ENCODE results near the gene TACC2.

DNA sequence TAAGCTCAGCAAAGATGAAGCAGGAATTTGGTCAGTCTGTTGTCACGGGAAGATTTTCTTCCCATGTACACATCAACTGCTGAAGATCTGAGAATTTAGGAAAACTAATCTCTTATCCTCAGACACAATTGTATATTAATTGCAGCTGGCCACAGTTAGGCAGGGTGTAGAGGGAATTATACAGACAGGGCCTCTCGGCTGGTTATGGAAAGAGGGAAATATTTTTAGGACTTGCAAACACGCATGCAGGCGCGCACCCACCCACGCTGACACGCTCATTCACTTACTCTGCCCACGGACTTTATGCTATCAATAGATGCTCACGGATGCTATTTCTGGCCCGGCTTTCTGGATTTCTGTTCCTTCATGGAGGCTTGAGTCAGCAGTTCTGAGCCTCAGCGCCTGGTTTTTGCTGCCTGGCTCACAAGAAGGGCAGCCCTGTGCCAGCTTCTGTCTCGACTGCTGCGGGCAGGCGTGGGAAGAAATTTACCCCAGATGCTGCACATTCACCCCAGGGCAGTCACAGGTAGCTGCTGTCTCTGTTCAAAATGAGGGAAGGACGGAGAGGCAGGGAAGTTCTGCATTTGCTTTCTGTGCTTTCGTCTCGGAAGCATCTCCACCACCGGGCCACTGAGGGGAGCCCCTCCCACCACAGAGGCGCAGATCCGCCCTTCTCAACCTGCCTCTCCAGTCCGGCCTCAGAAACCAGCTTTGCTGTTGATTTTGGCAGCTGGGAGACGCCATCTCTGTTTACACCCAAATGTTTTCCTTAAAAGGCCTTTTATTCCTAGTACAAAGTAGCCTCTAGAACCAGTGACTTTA is 165.8 kb downstream of the TACC2 start:
- TF ChIP-seq, protein P1, sequence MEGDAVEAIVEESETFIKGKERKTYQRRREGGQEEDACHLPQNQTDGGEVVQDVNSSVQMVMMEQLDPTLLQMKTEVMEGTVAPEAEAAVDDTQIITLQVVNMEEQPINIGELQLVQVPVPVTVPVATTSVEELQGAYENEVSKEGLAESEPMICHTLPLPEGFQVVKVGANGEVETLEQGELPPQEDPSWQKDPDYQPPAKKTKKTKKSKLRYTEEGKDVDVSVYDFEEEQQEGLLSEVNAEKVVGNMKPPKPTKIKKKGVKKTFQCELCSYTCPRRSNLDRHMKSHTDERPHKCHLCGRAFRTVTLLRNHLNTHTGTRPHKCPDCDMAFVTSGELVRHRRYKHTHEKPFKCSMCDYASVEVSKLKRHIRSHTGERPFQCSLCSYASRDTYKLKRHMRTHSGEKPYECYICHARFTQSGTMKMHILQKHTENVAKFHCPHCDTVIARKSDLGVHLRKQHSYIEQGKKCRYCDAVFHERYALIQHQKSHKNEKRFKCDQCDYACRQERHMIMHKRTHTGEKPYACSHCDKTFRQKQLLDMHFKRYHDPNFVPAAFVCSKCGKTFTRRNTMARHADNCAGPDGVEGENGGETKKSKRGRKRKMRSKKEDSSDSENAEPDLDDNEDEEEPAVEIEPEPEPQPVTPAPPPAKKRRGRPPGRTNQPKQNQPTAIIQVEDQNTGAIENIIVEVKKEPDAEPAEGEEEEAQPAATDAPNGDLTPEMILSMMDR (IDR thresholded peaks at IDR 0.05), result no peak
- TF ChIP-seq POLR2A (IDR thresholded peaks at IDR 0.05), result no peak
